ENCODE results near the gene R3HDM2.

R3HDM2 gene

DNA sequence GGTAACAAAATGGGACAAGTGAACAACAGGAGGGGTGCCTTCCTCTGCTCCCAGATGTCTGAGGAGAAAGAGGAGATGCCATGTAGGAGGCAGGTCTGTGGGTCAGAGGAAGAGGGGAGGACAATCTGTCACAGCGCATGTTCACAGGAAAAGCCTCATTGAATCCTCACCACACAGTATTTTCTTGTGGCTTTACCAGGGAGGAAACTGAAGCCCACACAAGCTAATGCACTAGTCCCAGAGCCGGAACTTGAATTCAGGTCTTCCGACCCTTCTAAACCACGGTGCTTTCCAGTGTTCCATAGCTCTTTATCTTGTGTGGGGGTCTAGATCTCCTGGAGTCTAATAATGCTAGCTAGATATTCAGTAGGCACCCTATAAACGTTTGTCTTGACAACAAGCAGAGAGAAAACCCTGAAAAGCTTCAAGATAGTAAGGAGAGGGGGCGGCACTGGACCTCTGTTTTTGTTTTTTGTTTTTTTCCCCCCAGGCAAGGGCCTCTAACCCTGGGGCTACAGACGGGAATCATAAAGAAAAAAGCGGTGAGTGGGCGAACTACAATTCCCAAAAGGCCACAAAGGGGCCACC is 201.7 kb downstream of the R3HDM2 start:
- no peak for DNase-seq (ENCODE audit: low spot score)

DNA sequence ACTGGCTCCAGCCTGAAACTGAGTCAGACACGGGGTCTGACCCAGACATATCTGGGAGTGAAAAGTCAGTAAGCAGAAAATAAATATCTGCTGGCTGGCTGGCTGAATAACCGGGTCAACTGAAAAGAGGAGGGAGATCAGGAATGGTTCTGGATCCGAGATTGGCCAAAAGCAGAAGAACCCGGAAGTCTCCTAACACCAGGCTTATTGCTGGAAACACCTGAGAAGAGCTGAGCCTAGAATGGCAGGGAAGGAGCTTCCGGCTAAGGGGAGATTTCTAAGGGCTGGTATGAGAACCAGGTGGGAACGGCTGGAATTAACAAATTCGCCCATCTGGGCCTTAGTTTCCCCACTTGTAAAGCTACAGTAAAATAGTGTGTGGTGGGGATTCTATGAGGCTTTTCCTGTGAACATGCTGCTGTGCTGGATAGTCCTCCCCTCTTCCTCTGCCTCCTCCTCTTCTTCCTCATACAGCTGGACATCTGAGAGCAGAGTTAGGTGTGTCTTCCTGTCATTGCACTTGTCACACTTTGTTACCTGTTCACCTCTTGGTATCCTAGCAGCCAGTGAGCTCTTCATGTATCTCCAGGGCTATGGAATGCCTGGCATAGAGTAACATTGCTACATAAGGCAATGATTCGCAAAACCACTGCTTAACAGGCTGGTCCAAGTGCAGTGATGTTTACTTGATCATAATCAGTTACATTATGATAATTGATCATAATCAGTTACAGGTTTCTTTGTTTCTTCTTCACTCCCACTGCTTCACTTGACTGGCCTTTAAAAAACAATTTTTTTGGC is 203.3 kb downstream of the R3HDM2 start:
- DNase-seq (ENCODE audit: low spot score): no peak

DNA sequence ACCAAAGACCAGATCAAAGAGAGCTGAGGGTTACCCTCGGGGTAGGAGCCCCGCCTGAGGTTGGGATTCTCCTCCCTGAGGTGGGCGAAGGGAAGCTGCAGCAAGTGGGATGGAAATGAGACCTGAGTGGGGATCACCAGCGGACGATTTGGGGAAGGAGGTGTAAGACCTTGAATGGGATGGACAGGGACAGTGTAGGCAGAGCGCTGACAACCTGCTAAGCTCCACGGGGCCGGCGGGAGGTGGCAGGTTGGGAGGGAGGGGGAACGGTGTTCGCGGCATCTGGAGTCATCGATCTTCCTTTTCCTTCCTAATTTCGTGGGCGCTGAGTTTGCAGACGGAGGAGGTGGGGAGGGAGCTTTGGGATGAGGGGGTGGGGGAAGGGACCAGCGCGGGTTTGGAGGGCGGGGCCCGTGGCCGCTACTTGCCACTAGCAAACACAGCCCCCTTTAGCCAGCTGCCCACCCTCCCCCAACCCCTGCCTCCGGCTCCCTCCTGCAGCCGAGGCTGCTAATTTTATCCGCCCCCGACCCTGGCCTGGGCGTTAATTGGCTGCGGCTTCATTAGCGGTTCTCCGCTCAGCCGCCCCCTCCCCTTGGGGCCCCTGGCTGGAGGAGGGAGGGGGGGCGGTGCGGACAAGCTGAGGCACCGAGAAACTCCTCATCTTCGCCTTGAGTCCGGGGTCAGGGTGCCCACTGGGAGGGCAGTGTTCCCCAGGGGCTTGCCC is 204.1 kb downstream of the R3HDM2 start:
- no peak for DNase-seq (ENCODE audit: low spot score)

DNA sequence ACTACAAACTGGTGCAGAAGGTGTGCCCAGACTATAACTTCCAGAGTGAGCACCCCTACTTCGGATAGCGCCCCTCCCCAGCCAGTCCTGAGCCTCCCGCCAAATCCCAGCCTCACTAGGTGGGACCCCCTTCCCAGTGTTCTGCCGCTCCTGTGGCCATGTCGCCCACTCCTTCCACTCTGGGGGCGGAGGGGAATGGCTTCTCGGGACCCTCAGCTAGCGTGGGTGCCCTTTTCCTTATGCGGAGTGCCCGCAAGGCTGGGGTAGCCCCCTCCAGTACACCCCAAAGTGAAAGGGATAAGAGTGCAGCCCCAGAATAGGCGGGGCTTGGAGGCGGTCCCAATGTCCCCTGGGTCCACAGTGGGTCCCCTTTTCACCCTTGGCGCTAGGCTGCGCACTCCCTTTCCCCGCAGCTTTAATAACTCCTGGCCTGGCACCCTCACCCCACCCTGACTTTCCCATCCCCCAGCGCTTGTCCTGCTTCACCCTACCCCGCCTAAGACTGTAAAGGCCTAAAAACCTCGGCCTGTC is 205.1 kb downstream of the R3HDM2 start:
- no peak for DNase-seq (ENCODE audit: low spot score)

DNA sequence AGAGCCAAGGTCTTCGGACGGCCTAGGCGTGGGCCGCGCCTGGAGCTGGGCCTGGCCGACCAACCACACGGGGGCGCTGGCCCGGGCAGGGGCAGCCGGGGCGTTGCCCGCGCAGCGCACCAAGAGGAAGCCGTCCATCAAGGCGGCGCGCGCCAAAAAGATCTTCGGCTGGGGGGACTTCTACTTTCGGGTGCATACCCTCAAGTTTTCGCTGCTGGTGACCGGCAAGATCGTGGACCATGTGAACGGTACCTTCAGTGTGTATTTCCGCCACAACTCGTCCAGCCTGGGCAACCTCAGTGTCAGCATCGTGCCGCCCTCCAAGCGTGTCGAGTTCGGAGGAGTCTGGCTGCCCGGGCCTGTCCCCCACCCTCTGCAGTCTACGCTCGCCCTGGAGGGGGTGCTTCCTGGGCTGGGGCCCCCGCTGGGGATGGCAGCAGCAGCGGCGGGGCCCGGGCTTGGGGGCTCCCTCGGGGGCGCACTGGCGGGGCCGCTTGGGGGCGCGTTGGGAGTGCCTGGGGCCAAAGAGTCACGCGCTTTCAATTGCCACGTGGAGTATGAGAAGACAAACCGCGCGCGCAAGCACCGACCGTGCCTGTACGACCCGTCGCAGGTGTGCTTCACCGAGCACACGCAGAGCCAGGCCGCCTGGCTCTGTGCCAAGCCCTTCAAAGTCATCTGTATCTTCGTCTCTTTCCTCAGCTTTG is 205.7 kb downstream of the R3HDM2 start:
- DNase-seq (ENCODE audit: low spot score): no peak

DNA sequence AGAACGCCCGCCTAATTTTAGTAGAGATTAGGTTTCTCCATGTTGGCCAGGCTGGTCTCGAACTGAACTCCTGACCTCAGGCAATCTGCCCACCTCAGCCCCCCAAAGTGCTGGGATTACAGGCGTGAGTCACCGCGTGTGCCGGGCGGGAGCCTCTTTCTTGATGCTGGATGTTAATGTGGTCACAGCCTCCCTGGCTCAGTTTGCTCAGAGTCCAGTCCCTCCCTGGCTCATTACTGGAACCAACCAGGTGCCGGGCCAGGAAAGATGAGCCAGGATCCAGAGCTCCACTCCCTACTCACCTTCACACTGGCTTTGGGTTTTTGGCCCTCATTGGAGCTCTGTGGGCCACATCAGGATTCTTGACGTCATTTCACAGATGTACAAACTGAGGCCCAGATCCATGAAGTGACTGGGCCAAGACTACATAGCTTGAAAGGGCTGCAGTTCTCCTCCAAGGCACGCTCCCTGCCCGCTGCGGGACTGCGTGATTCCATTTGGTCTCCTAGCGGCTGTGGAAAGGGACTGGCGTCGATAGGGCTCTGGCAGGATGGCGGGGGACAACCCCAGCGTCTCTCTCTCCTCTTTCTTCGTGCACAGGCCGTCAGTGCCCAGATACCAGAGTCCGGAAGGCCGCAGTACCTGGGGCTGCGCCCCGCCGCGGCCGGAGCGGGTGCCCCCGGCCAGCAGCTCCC is 206.4 kb downstream of the R3HDM2 start:
- no peak for DNase-seq (ENCODE audit: low spot score)

DNA sequence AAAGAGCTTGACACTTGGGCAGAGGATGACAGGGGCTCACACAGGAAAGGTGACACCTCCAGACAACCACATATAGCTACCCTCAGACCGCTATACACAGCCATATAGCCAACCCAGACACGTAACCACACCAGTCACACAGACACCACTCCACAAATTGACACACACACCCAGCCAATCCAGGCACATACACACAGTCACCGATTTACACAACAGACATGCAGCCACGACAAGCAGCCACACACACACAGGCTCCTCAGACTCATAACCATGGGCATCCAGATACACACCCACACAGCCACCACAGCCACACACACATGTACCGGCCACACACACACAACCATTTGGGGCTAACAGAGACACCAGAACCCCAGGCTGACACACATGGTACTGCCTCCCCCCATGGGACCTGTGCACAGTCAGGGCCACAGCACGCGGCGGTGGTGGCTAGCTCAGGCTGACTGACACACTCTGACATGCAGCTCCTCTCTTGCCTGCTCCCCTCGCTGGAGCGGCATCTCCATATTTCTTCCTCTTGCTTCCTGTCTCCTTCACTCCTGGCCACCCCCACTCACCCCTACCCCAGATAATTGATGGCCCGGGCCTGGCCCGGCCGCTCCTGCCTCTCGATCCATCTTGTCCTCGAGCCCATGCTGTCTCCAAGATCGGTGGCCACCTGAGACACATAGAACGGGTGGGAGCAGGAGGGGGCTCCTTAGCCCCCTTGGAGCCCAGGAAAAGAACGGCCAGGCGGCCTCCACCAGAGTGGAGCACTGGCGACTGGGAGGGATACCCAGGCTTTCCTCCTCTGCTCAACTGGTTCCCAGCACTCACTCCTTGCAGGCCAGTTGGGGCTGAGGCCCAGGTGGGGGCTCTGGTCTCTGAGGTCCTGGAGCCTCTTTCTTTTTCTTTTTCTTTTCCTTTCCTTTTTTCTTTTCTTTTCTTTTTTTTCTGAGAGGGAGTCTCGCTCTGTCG is 207.4 kb downstream of the R3HDM2 start:
- DNase-seq (ENCODE audit: low spot score): no peak

DNA sequence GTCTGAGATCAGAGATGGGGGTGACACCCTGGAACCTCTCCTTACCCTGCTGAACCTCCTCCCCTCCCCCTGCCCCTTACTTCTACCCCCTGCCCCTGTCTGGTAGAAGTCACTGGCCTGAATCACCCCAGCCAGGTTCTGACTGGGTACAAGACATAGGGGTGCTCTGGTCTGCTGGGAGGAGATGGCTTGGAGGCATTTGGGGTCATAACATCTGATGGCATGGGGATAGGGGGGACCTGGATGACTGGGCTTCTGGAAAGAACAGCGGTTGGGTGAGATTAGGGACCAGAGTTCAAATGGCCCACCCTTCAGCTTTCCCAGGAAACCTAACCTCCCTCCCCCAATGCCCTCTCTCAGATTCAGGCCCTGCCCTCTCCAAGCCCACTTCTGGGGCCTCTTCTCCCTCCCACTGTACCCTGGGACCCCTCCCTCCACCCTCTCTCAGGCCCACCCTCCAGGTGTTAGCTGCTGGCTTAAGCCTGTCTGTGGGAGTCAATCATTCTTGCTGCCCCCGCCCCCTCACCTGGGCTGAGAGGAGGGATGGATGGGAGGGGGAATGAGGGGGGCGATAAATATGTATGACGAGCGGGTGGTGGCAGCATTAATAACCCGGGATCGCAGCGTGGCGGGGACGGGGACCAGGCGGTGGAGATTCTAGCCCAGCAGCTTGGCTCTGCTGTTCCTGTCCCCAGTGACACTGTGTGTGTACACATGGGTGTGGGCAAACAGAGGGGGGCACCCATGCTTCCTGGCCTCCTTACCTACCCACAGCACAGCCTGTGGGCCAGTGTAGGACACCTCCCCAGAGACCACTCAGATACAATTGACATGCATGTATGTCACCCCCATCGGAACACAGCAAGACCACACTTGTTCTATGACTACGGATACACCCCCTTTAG is 208.3 kb downstream of the R3HDM2 start:
- DNase-seq (ENCODE audit: low spot score): no peak

DNA sequence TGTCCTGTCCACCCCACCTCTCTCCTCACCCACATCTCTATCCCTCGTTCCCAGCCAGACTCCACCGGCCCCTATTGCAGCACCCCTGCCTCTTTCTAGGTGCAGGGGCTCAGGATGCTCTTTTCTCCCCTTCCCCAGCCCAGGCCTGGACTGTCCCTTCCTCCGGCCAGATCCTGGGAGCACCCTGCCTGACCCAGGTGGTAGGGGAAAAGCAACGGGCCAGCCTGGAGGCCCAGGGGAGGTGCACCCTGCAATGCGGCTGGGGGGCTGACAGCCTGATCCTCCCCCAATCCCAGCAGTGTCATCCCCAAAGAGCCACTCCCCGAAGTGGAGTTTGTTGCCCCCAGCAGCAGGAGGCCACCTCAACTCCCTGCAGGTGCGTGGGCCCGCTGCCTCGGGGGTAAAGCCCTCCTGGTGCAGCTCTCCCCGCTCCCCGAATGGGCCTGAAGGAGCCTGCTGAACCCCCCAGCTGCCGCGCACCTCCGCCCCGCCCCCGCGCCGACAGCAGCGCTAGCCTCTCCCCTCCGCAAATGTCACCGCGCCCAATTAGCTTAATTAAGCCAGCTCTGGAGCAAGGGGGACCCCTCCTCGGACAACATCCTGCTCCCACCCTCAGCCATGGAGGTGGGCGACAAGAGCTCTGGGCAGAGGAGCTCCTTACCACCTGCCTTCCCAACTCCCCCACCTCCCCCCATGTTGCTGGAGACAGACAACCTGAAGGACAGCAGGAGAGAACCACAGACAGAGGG is 209.5 kb downstream of the R3HDM2 start:
- no peak for DNase-seq (ENCODE audit: low spot score)

DNA sequence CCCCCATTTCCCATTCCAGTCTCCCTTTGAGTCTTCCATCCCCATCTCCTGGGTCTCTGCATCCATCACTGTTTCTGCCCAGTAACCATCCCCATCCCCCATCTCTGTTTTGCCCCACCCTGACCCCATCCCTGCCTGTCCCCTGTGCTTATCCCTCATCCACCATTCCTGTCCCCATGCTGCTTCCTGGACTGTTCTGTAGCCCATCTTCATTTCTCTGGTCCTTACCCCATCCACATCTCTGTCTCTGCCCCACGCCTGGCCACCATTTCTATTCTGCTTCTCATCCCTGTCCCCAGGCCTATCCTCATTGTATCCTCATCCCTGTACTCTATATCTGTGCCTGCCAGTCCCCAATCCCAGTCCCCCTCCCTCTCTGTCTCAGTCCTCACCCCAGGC is 210.1 kb downstream of the R3HDM2 start:
- DNase-seq (ENCODE audit: low spot score): no peak

DNA sequence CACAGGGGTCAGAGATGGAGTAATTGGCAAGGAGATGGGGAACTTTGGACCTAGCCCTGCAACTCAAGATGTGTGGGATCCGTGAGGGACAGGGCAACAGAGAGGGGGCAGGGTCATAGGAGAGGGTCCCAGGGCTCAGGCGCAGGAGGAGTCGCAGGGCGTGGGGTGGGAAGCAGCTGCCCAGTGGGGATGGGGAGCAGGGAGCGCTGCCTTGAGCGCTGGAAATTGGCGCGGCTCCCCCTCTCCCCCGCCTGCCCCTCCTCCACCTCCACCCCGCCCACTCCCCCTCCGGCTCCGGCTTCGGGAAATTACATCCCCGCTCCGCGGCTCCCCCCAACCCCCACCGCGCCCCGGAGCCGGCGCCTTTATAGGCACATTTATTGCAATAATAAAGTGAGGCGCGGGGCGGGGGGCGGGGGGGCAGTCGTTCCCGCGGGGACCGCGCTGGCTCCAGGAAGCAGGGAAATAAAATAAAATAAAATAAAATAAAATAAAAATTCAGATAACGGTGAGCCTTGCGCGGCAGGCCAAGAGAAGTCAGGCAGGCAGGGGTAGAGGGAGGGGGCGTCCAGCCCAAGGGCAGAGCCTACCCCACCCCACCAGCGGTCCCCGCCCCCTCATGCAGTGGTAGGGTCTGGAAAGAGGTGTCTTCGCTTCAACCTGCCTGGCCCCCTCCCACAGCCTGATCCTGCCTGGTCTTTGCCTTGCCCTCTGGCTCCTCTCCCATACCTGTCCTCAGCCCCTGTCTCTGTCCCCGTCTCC is 210.7 kb downstream of the R3HDM2 start:
- DNase-seq (ENCODE audit: low spot score): no peak

DNA sequence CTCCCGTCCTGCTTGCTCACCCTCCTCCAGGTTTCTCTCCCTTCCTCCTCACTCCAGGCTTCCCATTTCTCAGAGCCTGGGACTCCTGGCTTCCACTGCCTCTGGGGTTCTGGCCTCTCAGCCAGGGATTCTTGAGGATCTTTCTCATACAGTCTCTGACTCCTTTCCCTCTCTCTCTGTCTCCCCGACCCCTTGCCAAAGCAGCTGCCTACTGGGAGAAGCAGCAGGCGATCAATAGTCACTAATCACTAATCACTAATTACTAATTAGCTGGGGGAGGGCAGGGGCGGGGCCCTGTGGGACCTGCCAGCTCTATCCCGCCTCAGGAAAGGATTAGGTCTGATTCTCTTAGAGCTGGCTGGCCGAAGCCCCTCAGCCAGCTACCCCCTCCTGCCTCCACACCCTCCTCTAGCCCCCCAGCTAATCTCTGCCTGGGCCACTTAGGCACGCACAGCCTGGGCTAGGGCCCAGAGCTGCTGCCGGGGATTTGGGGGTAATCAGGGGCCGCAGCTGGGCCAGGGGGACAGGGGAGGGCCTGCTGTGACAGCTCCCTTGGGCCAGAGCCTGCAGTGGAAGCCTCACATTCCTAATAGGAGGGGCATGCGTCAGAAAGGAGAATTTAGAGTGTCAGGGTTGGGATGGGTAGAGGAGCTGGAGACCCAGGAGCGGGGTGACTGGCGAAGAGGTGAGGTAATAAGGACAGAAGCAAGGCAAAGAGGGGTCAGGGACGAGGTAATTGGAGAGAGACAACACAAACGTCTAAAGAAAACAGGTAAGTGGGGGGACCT is 211.4 kb downstream of the R3HDM2 start:
- DNase-seq (ENCODE audit: low spot score): no peak

DNA sequence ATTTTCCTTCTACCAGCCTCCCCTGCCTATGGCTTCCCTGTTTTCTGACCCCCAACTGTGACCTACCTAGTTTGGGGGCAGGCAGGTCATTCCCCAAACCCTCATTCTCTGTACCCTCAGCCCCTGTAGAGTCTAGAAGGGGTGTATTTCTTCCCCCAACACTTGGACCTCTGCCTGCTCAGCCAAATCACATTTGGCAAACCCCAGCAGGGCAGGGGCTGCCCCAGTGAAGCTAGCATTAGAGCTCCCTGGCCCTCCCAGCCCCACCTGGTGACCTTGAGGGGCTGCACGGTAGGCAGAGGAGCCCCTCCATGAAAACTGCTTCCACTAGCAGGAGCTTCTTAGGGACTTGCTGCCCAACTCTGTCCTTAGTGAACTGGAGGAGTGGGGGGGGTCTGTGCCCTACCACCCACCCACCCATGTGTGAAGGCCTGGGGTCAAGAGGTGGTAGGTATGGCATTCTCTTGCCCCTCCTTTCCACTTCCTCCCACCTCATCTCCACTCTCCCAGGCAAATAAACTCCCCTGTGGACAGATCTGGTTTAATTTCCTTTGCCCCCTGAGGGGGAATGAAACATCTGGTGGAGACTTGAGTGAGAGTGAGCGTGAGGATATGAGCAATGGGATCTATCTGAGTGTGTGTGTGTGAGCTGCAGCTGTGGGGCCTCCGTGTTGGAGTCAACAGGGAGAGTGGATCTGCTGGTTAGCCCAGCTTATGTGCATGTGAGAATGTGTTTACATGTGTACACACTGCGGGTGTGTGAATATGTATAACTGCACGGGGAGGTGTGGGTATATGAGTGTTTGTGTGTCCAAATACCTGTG is 212.6 kb downstream of the R3HDM2 start:
- DNase-seq (ENCODE audit: low spot score): no peak

DNA sequence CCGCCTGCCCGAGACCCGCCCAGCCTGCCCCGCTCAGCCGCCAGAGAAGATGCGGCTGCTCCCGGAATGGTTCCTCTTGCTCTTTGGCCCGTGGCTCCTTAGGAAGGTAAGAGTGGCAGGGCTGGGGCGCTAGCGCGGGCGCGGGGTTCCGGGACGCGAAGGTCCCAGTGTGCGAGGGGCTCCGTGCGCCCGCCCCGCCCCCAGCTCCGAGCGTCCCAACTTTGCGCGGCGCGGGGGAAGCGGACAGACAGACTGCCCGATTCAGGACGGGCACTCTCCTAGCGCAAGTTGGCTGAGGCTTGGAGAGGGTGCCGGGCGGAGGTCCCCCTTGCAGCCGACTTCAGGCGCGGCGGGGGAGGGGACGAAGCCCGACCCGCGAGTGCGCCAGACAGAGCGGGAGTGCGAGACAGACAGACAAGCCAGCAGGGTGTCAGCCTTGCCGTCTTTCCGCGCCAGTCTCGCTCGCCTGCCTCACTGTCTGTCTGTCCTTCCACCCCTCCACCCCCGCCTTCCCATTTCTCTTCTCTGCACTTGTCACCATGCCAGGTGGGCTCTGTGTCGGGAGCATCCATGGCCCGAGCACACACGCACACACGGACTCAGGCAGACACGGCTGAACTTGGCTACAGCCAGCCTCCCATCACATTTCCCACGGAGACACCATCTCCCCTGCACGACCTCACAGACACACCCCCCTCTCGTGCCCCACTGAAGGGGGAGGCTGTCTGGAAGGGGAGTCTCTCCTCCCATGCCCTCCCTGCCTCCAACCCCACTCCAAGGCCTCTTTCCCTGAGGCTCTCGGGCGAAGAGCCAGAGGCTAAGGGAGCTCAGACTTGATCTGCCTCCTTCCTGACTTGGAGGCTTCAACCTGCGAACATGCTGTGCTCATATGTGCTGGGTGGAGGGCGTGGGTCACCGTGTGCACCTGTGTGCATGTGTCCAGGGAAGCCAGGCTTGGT is 213.6 kb downstream of the R3HDM2 start:
- DNase-seq (ENCODE audit: low spot score): no peak
